C4-2B (cell line): ENCODE measurements around the gene SLC9A9.

Experiments used
- ZFX ChIP-seq: fragments of 450-650 bp; IDR thresholded peaks from 2 replicates; pipeline ENCODE4 v1.6.1; 2017
- TF ChIP-seq, protein P1 (sequence below): fragments of 450-650 bp; conservative IDR thresholded peaks from 2 replicates; pipeline ENCODE4 v1.5.1; 2017; ENCODE audit warnings: mild to moderate bottlenecking

GRCh38 chr3:143243686-143244085 is 604.6 kb downstream of the SLC9A9 start:
- TF ChIP-seq, protein P1, sequence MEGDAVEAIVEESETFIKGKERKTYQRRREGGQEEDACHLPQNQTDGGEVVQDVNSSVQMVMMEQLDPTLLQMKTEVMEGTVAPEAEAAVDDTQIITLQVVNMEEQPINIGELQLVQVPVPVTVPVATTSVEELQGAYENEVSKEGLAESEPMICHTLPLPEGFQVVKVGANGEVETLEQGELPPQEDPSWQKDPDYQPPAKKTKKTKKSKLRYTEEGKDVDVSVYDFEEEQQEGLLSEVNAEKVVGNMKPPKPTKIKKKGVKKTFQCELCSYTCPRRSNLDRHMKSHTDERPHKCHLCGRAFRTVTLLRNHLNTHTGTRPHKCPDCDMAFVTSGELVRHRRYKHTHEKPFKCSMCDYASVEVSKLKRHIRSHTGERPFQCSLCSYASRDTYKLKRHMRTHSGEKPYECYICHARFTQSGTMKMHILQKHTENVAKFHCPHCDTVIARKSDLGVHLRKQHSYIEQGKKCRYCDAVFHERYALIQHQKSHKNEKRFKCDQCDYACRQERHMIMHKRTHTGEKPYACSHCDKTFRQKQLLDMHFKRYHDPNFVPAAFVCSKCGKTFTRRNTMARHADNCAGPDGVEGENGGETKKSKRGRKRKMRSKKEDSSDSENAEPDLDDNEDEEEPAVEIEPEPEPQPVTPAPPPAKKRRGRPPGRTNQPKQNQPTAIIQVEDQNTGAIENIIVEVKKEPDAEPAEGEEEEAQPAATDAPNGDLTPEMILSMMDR = no peak
- no peak for TF ChIP-seq ZFX
